GM12865 (cell line): ENCODE measurements around the gene PKP2.
A peak's percentile ranks its signal among the peaks of the same experiment; 100 is the strongest.
"Not testable (repeated sequence)": the region's sequence is repeated elsewhere in the genome, so short reads cannot be mapped to it uniquely, and the experiment has no call there.

Experiments used
- DNase-seq: peaks from one replicate; pipeline ENCODE4 v3.0.0; 2010; ENCODE audit warnings: low read depth
- H3K4me3 ChIP-seq: 2 replicates; pipeline ENCODE4 v1.5.1; 2011; ENCODE audit warnings: mild to moderate bottlenecking, low read depth, low read length, control low read depth
- CTCF ChIP-seq: IDR thresholded peaks from 2 replicates; pipeline ENCODE4 v1.5.1; 2011; ENCODE audit warnings: low read length, control low read depth, low read depth, inconsistent platforms; ENCODE audit not compliant: insufficient read depth; ENCODE audit errors: missing control alignments

The PKP2 gene

DNA sequence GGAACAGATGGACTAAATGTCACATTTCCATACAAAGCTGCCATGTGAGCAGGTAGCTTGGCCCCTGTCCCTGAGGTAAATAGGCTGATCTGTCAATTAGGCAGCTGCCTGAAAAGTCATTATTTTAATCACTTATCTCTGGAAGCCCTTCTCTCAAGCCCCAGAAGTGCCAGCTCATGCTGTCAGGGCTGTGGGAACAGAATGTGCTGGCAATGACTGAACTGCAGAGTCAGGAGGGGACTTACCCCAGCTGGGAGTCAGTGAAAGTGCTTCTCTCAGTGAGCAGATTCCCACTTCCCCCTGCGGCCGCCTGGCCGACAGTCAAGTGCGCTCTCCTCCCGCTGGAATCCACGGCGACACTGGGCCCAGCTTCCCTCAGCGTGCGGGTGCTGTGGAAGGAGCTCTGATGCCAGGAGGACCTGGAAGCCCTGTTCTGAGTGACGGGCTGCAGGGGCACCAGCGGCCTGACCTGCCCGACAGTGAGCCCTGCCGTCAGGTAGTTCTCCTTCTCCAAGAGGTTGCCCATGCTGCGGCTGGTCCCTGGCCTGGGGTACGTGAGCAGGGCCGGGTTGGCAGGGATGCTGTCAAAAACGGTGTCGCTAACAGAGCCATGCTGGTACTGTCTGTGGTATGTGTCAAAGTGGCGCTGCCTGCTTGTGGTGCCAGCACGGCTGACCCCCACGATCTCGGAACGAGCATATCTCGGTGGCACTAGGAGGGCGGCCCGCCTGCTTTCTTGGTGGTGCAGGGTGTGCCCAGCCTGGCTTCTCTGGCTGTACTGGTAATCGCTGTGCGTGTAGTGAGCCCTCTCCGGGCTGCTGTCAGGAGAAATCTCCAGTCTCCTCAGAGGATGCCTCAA lies 18.7 kb downstream of the PKP2 start:
- TF ChIP-seq CTCF, result no peak
- peak; percentile 19 for DNase-seq
- no peak overlapping the region for H3K4me3 ChIP-seq

DNA sequence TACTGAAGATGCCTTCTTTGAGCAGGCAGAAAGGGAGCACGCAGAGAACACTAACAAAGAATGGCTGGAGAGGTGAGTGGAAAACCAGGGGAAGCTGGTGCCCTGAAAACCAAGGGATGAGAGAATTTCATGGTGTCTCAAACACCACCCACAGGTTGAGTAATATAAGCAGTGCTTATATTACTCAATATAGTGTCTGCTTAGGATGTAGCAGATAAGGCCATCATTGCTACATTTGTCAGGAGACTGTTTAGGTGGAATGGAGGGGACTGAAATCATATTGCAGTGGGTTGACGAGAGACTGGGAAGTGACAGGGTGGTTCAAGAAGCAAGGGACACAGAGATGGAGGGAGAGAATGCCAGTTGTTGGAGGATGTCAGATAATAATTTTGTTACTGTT lies 20.6 kb downstream of the PKP2 start:
- H3K4me3 ChIP-seq, result no peak overlapping the region
- TF ChIP-seq CTCF, result no peak
- DNase-seq, result no peak

- no peak for DNase-seq
- H3K4me3 ChIP-seq, result no peak overlapping the region
- TF ChIP-seq CTCF, result no peak
Observed at GRCh38 chr12:32874975-32875374, 21.6 kb downstream of the PKP2 start.

- no peak for TF ChIP-seq CTCF
- DNase-seq, result no peak
- H3K4me3 ChIP-seq, result no peak overlapping the region
Observed at GRCh38 chr12:32874078-32874477, 22.5 kb downstream of the PKP2 start.

DNA sequence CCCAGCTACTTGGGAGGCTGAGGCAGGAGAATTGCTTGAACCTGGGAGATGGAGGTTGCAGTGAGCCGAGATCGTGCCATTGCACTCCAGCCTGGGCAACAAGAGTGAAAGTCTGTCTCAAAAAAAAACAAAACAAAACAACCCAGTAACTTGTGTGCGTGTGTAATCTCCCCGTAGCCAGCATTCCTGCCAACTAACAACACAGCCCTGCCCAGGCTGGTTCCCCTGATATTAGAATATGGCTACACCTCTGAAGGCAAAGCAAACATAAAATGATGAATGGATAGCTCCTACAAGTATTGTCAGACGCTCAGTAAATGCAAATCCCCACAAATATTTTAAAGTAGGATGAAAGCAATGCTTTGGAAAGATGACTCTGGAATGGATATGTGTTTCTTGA lies 24.2 kb downstream of the PKP2 start:
- DNase-seq, H3K4me3 ChIP-seq: not testable (repeated sequence)

DNA sequence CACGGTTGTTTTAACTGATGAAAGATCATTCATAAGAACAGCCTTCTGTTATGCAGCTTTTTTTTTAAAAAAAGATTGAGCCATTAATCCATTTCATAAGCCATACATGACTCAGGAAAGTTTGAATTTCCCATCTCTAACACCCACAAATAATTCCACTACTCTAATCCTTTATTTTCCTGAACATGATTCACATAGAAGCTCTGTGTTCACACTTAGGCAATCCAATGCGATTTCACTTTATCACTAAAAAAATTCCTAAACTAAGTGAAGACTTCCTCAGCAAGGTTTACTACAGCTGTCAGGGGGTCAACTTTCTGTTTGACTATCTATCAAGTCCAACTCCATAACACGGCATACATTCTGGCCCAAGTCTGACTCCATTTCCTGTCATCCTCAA lies 25.9 kb downstream of the PKP2 start:
- DNase-seq, result no peak
- H3K4me3 ChIP-seq, result no peak overlapping the region
- TF ChIP-seq CTCF, result no peak

- no peak overlapping the region for H3K4me3 ChIP-seq
- DNase-seq, result no peak
- no peak for TF ChIP-seq CTCF
Observed at GRCh38 chr12:32868885-32869284, 27.7 kb downstream of the PKP2 start.

- DNase-seq, result no peak
- H3K4me3 ChIP-seq, result no peak overlapping the region
- no peak for TF ChIP-seq CTCF
Observed at GRCh38 chr12:32864731-32865130, 31.8 kb downstream of the PKP2 start.
